GM19023 (cell line): ENCODE data around the gene PRKACB.

Experiments used
- ATAC-seq: cut with Tn5 transposase; IDR thresholded peaks from one replicate; pipeline ENCODE4 v1.9.1; 2021; ENCODE audit warnings: mild to moderate bottlenecking, moderate library complexity; ENCODE audit not compliant: unreplicated experiment

PRKACB gene

GRCh38 chr1:84143796-84144565, at the start of gene PRKACB:
PRKACB (plus strand) TSS chr1:84144271; CDS start chr1:84144362, 91 bp downstream.
- ATAC-seq, result peak; percentile 91

GRCh38 chr1:84095308-84095707, 48.8 kb upstream of the PRKACB start:
- no peak for ATAC-seq

GRCh38 chr1:84096176-84096575, 47.9 kb upstream of the PRKACB start:
- ATAC-seq, result no peak

GRCh38 chr1:84101204-84101603, 42.9 kb upstream of the PRKACB start:
- ATAC-seq, result no peak

- ATAC-seq, result peak; percentile 87
Measured at GRCh38 chr1:84103197-84103992, 40.7 kb upstream of the PRKACB start.

- peak; percentile 59 for ATAC-seq
Measured at GRCh38 chr1:84107538-84107937, 36.5 kb upstream of the PRKACB start.

GRCh38 chr1:84107955-84108354, 36.1 kb upstream of the PRKACB start:
- ATAC-seq, result peak; percentile 4

GRCh38 chr1:84108900-84109578, 35.0 kb upstream of the PRKACB start:
- no peak for ATAC-seq

- ATAC-seq, result no peak
Measured at GRCh38 chr1:84110629-84111028, 33.4 kb upstream of the PRKACB start.

- no peak for ATAC-seq
Measured at GRCh38 chr1:84116558-84116957, 27.5 kb upstream of the PRKACB start.

- ATAC-seq, result no peak
Measured at GRCh38 chr1:84117868-84118267, 26.2 kb upstream of the PRKACB start.

- no peak for ATAC-seq
Measured at GRCh38 chr1:84121360-84121759, 22.7 kb upstream of the PRKACB start.

- peak; percentile 52 for ATAC-seq
Measured at GRCh38 chr1:84122780-84123382, 21.2 kb upstream of the PRKACB start.

- ATAC-seq, result no peak
Measured at GRCh38 chr1:84133479-84133878, 10.6 kb upstream of the PRKACB start.

GRCh38 chr1:84135341-84135740, 8.7 kb upstream of the PRKACB start:
- no peak for ATAC-seq

GRCh38 chr1:84141182-84142003, 2.7 kb upstream of the PRKACB start:
- ATAC-seq, result no peak

GRCh38 chr1:84145068-84145467, 997 bp downstream of the PRKACB start:
- no peak for ATAC-seq

- no peak for ATAC-seq
Measured at GRCh38 chr1:84146411-84147032, 2.5 kb downstream of the PRKACB start.

- no peak for ATAC-seq
Measured at GRCh38 chr1:84148758-84149157, 4.7 kb downstream of the PRKACB start.

GRCh38 chr1:84152649-84153056, 8.6 kb downstream of the PRKACB start:
- peak; percentile 87 for ATAC-seq
